Measurements from ENCODE around the gene PYY.

DNA sequence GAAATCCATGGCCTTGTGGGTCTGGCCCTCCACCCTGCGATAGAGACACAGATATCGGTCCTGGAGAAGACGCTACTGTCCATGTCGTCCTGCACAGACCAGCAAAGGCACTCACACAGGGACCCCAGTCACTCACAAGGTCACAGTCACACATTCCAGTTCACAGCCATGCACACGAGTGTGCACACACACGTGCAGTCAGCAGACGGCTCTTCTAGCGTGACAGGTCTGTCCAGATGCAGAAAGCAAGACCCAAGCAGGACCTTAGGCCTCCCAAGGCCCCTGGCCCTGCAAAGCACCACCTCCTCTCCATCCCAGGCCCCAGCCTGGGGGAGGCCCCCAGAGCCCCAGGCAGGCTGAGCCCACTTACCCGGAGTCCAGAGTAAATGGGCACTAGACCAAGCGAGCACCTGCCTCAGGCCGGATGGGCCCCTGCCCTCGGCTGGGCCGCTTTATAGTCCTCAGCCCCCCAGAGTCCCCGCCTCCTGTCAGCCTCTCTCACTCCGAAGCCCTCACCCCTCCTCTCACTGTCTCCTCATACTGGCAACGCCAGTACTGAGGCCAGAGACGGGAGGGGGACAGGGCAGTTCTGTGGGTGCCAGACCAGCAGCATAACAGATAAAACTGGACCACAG is 11.6 kb downstream of the PYY start, which contains the start of gene PPY:
- TF ChIP-seq, protein P1, sequence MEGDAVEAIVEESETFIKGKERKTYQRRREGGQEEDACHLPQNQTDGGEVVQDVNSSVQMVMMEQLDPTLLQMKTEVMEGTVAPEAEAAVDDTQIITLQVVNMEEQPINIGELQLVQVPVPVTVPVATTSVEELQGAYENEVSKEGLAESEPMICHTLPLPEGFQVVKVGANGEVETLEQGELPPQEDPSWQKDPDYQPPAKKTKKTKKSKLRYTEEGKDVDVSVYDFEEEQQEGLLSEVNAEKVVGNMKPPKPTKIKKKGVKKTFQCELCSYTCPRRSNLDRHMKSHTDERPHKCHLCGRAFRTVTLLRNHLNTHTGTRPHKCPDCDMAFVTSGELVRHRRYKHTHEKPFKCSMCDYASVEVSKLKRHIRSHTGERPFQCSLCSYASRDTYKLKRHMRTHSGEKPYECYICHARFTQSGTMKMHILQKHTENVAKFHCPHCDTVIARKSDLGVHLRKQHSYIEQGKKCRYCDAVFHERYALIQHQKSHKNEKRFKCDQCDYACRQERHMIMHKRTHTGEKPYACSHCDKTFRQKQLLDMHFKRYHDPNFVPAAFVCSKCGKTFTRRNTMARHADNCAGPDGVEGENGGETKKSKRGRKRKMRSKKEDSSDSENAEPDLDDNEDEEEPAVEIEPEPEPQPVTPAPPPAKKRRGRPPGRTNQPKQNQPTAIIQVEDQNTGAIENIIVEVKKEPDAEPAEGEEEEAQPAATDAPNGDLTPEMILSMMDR (conservative IDR thresholded peaks at IDR 0.05): no peak
- TF ChIP-seq ZFX (IDR thresholded peaks at IDR 0.05): no peak
